ENCODE measurements around the gene NCL. TPM values are rescaled to one million over a fixed set of nuclear protein-coding genes. Genes with fewer than 3 reads are reported as not detected.

The NCL gene
- total and polyA plus RNA-seq, 2 of the 13 experiments (the other 11 are each of a cell fraction or from before 2014, with no cell fraction given) = 105 to 779 TPM

GRCh38 chr2:231411831-231412617, 52.3 kb downstream of the NCL start (continued):
- TF ChIP-seq DR1 (CRISPR knock-in tag; IDR thresholded peaks at IDR 0.05) = no peak; the same call in 1 of the 2 replicates
- 0 out of 2 replicates have a peak, but pooled peaks have one; percentile 85 for TF ChIP-seq SMAD1 (CRISPR knock-in tag; IDR thresholded peaks at IDR 0.05; ENCODE audit: borderline replicate concordance, low read depth)
- peak; percentile 77 for TF ChIP-seq MEIS2 (CRISPR knock-in tag; IDR thresholded peaks at IDR 0.05)
- 0 out of 2 replicates have a peak, but pooled peaks have one; percentile 4 for TF ChIP-seq ZNF333 (CRISPR knock-in tag; IDR thresholded peaks at IDR 0.05; ENCODE audit: borderline replicate concordance)
- no peak for TF ChIP-seq ZNF12 (CRISPR knock-in tag; IDR thresholded peaks at IDR 0.05)
- no peak for TF ChIP-seq ZNF780A (CRISPR knock-in tag; IDR thresholded peaks at IDR 0.05)
- no peak for TF ChIP-seq CEBPB (IDR thresholded peaks at IDR 0.05; ENCODE audit: borderline replicate concordance, low read depth, low read length)
- no peak for TF ChIP-seq ZNF747 (CRISPR knock-in tag; IDR thresholded peaks at IDR 0.05; ENCODE audit: borderline replicate concordance)
- no peak for TF ChIP-seq ZNF207 (IDR thresholded peaks at IDR 0.05; ENCODE audit: borderline replicate concordance)
- no peak for TF ChIP-seq ZNF615 (CRISPR knock-in tag; IDR thresholded peaks at IDR 0.05; ENCODE audit: borderline replicate concordance)
- no peak for TF ChIP-seq ZKSCAN5 (CRISPR knock-in tag; IDR thresholded peaks at IDR 0.05)
- no peak for TF ChIP-seq SP1 (IDR thresholded peaks at IDR 0.05)
- peak; percentile 77 for TF ChIP-seq SP1 (CRISPR knock-in tag; IDR thresholded peaks at IDR 0.05)
- no peak for TF ChIP-seq ZBTB26 (CRISPR knock-in tag; IDR thresholded peaks at IDR 0.05; ENCODE audit: borderline replicate concordance)
- no peak for TF ChIP-seq ATF6 (CRISPR knock-in tag; conservative IDR thresholded peaks at IDR 0.05)
- no peak for TF ChIP-seq SUZ12 (IDR thresholded peaks at IDR 0.05; ENCODE audit: low read depth, low read length)
- TF ChIP-seq THAP9 (CRISPR knock-in tag; IDR thresholded peaks at IDR 0.05; ENCODE audit: borderline replicate concordance) = no peak
- TF ChIP-seq MAFF (IDR thresholded peaks at IDR 0.05; ENCODE audit: low read depth, low read length) = no peak
- no peak for TF ChIP-seq POLR2AphosphoS2 (IDR thresholded peaks at IDR 0.05; ENCODE audit: low read depth, low read length)
- 0 out of 2 replicates have a peak, but pooled peaks have one; percentile 73 for TF ChIP-seq LBX2 (CRISPR knock-in tag; IDR thresholded peaks at IDR 0.05; ENCODE audit: borderline replicate concordance)
- no peak for TF ChIP-seq LRRFIP1 (CRISPR knock-in tag; conservative IDR thresholded peaks at IDR 0.05)

Measured in HepG2 (cell line).